NT2/D1 (cell line): ENCODE results near the gene PLXNA4.

Experiments used
- DNase-seq: peaks from one replicate; pipeline ENCODE4 v3.0.0-alpha.2; 2011; ENCODE audit warnings: low read depth, low spot score
- H3K27me3 ChIP-seq: 2 replicates; pipeline ENCODE4 v1.6.0; 2011; ENCODE audit warnings: mild to moderate bottlenecking; ENCODE audit not compliant: insufficient read length, insufficient read depth
- H3K36me3 ChIP-seq: 2 replicates; pipeline ENCODE4 v1.6.1; 2011; ENCODE audit warnings: mild to moderate bottlenecking, low read length, mixed read lengths; ENCODE audit not compliant: insufficient read depth, insufficient read length
- H3K4me1 ChIP-seq: 2 replicates; pipeline ENCODE4 v1.5.1; 2011; ENCODE audit not compliant: insufficient read depth, insufficient read length
- H3K4me3 ChIP-seq: 2 replicates; pipeline ENCODE4 v1.5.1; 2011; ENCODE audit warnings: low read depth; ENCODE audit not compliant: insufficient read length
- H3K9ac ChIP-seq: 2 replicates; pipeline ENCODE4 v1.6.0; 2011; ENCODE audit warnings: low read depth; ENCODE audit not compliant: insufficient read length
- H3K9me3 ChIP-seq: 2 replicates; pipeline ENCODE4 v1.5.1; 2011; ENCODE audit warnings: mild to moderate bottlenecking, low read length; ENCODE audit not compliant: insufficient read depth
- SUZ12 ChIP-seq: IDR thresholded peaks from 2 replicates; pipeline ENCODE4 v1.6.1; 2011; ENCODE audit not compliant: insufficient read length, insufficient read depth; ENCODE audit errors: extremely low read depth
- YY1 ChIP-seq: IDR thresholded peaks from 2 replicates; pipeline ENCODE4 v1.6.1; 2011; ENCODE audit not compliant: insufficient read length, insufficient read depth
- ZNF274 ChIP-seq: IDR thresholded peaks from 2 replicates; pipeline ENCODE4 v1.6.1; 2011; ENCODE audit warnings: mild to moderate bottlenecking, low read depth, low read length

Gene PLXNA4

GRCh38 chr7:132575982-132576720, at the start of gene PLXNA4:
TSS of gene PLXNA4 (minus strand) at chr7:132576470. CDS start at chr7:132508693, 67,777 bp downstream.
- Histone ChIP-seq H3K4me3 (peak within 1 kb of the TSS; percentile 45), H3K36me3 (no peaks in the 10 kb centered on the region), H3K9me3 (no peaks in the 10 kb centered on the region), H3K4me1 (peaks cover 2% of the 10 kb centered on the region), H3K9ac (peak within 1 kb of the TSS; percentile 61), H3K27me3 (peaks cover 60% of the 10 kb centered on the region)
- no peak for DNase-seq
- TF ChIP-seq ZNF274 (no peak), SUZ12 (peak; percentile 18)

GRCh38 chr7:132625651-132626050, 49.4 kb upstream of the PLXNA4 start:
- TF ChIP-seq SUZ12 (no peak), YY1 (no peak), ZNF274 (no peak)
- Histone ChIP-seq H3K36me3 (no peaks in the 10 kb centered on the region), H3K4me3 (no peak overlapping the region), H3K9ac (no peak overlapping the region), H3K9me3 (no peaks in the 10 kb centered on the region), H3K27me3 (no peaks in the 10 kb centered on the region), H3K4me1 (no peaks in the 10 kb centered on the region)
- no peak for DNase-seq

- H3K4me3 ChIP-seq: no peak overlapping the region
- H3K27me3 ChIP-seq: no peaks in the 10 kb centered on the region
- no peaks in the 10 kb centered on the region for H3K4me1 ChIP-seq
- no peaks in the 10 kb centered on the region for H3K36me3 ChIP-seq
- no peak overlapping the region for H3K9ac ChIP-seq
- no peaks in the 10 kb centered on the region for H3K9me3 ChIP-seq
- no peak for TF ChIP-seq ZNF274
- TF ChIP-seq YY1: no peak
- TF ChIP-seq SUZ12: no peak
- no peak for DNase-seq
These were observed 45.8 kb upstream of the PLXNA4 start for GRCh38 chr7:132622081-132622480.

DNA sequence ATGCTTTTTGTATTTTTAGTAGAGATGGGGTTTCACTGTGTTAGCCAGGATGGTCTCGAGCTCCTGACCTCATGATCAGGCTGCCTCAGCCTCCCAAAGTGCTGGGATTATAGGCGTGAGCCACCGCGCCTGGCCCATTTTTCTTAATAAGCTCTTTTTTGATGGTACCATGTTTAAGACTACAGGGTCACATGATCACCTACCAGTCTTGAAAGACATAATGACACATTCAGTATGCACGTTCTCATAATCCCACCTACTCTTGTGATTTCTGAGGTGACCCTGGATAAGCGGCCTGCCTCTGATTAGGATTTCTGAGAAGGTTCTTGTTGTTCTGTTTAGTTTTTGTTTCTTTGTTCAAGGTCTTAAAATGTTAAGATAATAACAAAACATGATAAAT, 43.7 kb upstream of the PLXNA4 start:
- Histone ChIP-seq H3K4me3 (no peak overlapping the region), H3K36me3 (no peaks in the 10 kb centered on the region), H3K9me3 (no peaks in the 10 kb centered on the region), H3K9ac (no peak overlapping the region), H3K27me3 (no peaks in the 10 kb centered on the region), H3K4me1 (no peaks in the 10 kb centered on the region)
- no peak for DNase-seq
- no peak for TF ChIP-seq SUZ12
- TF ChIP-seq ZNF274: no peak
- no peak for TF ChIP-seq YY1

GRCh38 chr7:132618956-132619305, 42.7 kb upstream of the PLXNA4 start:
- Histone ChIP-seq H3K27me3 (no peaks in the 10 kb centered on the region), H3K36me3 (no peaks in the 10 kb centered on the region), H3K9me3 (no peaks in the 10 kb centered on the region), H3K9ac (no peak overlapping the region), H3K4me1 (no peaks in the 10 kb centered on the region), H3K4me3 (no peak overlapping the region)
- no peak for DNase-seq
- TF ChIP-seq SUZ12 (no peak), ZNF274 (no peak), YY1 (no peak)

DNA sequence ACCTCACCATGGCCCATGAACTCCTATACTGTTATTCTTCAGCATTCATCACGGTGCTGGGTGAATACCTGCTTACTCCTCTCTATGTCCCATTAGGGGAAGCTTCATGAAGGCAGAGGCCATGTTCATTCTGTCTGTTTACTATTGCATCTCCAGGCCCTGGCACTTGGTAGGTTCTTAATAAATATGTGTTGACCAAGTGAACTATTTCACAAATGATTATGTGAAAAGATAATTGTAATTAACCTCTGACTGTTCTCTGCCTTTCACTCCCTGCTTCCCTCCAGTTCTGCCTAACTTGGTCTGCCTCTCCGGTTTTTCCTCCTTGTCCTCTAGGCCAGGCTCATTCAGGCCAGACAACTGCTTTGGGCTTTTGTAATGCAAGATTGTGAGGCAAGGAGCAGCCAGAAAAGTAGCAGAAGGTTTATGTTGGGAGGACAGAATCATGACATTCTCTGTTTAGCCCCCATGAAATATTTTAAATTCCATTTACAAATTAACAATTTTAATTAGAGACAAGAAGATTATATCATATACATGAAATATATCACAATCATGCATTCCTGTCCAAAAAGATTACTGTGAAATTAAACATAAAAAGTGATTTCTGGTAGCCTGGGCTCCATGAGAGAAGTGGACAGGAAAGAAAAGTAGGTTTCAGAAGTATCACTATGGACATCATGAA, 42.1 kb upstream of the PLXNA4 start:
- Histone ChIP-seq H3K27me3 (no peaks in the 10 kb centered on the region), H3K36me3 (no peaks in the 10 kb centered on the region), H3K4me1 (no peaks in the 10 kb centered on the region), H3K9me3 (no peaks in the 10 kb centered on the region), H3K4me3 (no peak overlapping the region), H3K9ac (no peak overlapping the region)
- peak; percentile 52 for DNase-seq
- TF ChIP-seq ZNF274 (no peak), SUZ12 (no peak), YY1 (no peak)

GRCh38 chr7:132614428-132615318, 38.4 kb upstream of the PLXNA4 start:
- no peaks in the 10 kb centered on the region for H3K36me3 ChIP-seq
- no peak for DNase-seq
- no peak for TF ChIP-seq SUZ12
- TF ChIP-seq YY1: no peak
- TF ChIP-seq ZNF274: no peak
- H3K27me3 ChIP-seq: no peaks in the 10 kb centered on the region
- no peaks in the 10 kb centered on the region for H3K9me3 ChIP-seq
- H3K9ac ChIP-seq: no peak overlapping the region
- H3K4me3 ChIP-seq: no peak overlapping the region
- no peaks in the 10 kb centered on the region for H3K4me1 ChIP-seq
